Esophagus muscularis mucosa (tissue), 4 donors: ENCODE measurements around the gene SDR39U1.

Source experiments
- EP300 ChIP-seq: sonication (generic); formaldehyde crosslinking; IDR thresholded peaks from one replicate; pipeline ENCODE4 v1.6.1; 2017; ENCODE audit warnings: antibody characterized with exemption
- POLR2A ChIP-seq: fragments of 450-650 bp; IDR thresholded peaks from one replicate; pipeline ENCODE4 v1.6.1; 2017; ENCODE audit warnings: antibody characterized with exemption, moderate library complexity, mild to moderate bottlenecking, low read depth
- POLR2AphosphoS5 ChIP-seq, 2 donors: sonication (generic); formaldehyde crosslinking; IDR thresholded peaks; one replicate each; pipeline ENCODE4 v1.6.1; 2017; ENCODE audit warnings: antibody characterized with exemption in 2 of 2
- TF ChIP-seq, protein P1 (sequence below), 3 experiments: fragments of 200-600 bp in 2 of 3; fragments of 450-650 bp in 1 of 3; sonication (generic) in 2 of 3; IDR thresholded peaks; one replicate each; pipeline ENCODE4 v1.5.1; 2017 to 2019; ENCODE audit warnings: antibody characterized with exemption in 3 of 3, mild to moderate bottlenecking in 2 of 3, moderate library complexity in 1 of 3

DNA sequence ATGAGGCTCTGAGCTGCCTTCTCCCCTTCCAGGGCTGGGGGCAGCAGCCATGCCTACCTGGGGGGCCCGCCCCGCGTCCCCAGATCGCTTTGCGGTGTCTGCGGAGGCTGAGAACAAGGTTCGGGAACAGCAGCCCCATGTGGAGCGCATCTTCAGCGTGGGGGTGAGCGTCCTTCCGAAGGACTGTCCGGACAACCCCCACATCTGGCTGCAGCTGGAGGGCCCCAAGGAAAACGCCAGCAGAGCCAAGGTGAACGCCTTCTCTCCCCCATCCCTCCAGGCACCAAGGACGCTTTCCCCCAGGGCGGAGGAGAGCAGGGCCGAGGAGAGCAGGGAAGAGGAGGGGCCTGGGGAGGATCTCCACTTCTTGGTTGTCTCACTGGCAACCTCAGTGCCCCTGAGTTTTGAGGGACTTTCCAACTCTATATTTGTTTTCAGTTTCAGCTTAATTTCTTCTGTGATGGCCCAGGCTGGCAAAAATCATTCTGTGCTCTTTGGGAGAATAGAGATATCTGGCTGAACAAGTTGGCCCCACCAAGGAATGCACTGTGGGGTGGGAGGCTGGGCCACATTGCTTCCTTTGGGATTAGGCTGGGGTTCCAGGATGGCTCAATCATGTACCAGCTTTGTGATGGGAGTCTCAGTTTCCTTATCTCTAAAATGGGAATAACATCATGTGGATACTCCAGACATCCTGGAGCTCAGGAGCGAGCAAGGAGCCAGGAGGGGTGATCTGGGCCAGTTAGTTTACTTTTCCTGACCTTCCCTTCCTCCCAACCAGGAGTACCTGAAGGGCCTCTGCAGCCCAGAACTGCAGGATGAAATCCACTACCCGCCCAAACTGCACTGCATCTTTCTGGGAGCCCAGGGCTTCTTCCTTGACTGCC is 11.7 kb downstream of the SDR39U1 start:
- peak; percentile 13 to 17 for TF ChIP-seq POLR2AphosphoS5 (IDR thresholded peaks at IDR 0.05)
- TF ChIP-seq, protein P1, sequence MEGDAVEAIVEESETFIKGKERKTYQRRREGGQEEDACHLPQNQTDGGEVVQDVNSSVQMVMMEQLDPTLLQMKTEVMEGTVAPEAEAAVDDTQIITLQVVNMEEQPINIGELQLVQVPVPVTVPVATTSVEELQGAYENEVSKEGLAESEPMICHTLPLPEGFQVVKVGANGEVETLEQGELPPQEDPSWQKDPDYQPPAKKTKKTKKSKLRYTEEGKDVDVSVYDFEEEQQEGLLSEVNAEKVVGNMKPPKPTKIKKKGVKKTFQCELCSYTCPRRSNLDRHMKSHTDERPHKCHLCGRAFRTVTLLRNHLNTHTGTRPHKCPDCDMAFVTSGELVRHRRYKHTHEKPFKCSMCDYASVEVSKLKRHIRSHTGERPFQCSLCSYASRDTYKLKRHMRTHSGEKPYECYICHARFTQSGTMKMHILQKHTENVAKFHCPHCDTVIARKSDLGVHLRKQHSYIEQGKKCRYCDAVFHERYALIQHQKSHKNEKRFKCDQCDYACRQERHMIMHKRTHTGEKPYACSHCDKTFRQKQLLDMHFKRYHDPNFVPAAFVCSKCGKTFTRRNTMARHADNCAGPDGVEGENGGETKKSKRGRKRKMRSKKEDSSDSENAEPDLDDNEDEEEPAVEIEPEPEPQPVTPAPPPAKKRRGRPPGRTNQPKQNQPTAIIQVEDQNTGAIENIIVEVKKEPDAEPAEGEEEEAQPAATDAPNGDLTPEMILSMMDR (IDR thresholded peaks at IDR 0.05) = no peak
- TF ChIP-seq EP300 = no peak
- no peak for TF ChIP-seq POLR2A
